CD4-positive, alpha-beta T cell treated with Interleukin-17A for 4 hours (primary cell): ENCODE measurements around the gene SYPL2.

Source experiments
- DNase-seq: peaks from one replicate; pipeline ENCODE4 v3.0.0-alpha.2; 2020; ENCODE audit warnings: mixed read lengths

Gene SYPL2

DNA sequence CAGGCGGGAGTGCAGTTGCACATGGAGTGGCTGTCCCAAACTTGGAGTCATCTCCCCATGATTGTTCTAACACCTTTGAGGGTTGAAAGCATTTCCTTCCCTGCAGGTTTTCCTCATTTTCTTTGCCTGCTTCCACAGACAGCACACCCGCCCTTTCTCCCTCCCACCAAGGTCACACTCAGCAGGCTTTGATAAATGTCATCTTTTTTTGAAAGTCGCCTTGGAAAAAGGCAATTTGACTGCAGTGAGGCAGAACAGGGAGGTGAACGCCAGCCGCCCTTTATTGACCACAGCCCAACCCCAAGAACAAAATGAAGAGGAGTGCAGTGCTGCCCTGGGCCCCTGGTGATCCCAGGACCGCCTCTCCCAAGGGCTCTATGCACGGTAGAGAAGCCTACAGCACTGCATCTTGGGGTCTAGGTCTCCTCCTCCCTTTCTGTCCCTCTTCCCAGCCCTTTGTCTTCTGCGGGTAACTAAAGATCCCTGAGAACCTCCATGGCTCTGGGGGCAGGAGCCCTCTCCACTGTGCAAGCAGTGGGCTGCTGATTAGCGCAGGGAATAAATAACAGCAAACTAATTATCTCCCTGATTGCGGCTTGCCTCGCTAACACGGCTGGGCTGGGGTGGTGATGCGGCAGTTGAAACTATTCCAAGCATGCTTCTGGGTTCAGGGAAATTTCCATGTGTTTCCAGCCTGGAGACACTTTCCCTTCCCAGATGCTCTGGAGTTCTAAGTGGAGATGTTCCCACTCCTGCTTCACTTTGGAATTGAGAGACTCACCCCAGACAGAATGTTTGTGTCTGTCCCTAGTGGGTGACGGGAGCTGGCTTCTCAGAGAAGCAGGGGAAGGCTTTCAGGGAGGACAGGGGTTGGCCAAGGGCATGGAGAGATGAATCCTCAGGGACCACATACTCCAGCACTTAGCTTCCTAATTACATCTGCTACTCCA lies 54.9 kb downstream of the SYPL2 start:
- DNase-seq, result no peak

DNA sequence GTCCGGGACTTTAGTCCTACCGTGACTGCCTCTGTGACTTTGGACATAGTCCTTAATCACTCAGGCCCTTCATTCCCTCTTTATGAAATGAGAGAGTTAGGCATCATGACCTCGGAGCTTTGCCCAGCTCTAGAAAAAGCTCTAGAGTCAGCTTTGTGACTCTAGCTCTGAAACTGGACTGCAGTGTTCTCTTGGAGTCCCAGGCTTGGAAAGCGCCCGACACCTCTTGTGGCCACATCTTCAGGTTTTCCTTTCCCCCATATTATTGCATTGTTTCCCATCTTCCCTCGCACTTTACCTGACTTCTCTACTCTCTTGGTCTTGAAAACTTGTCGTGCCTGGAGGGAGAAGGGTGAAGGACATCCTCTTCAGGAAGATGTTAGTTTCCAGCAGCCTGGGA lies 55.7 kb downstream of the SYPL2 start:
- no peak for DNase-seq

GRCh38 chr1:109523706-109524105 lies 57.4 kb downstream of the SYPL2 start:
- DNase-seq, result no peak

GRCh38 chr1:109527098-109527811 lies 60.9 kb downstream of the SYPL2 start:
- DNase-seq, result no peak

DNA sequence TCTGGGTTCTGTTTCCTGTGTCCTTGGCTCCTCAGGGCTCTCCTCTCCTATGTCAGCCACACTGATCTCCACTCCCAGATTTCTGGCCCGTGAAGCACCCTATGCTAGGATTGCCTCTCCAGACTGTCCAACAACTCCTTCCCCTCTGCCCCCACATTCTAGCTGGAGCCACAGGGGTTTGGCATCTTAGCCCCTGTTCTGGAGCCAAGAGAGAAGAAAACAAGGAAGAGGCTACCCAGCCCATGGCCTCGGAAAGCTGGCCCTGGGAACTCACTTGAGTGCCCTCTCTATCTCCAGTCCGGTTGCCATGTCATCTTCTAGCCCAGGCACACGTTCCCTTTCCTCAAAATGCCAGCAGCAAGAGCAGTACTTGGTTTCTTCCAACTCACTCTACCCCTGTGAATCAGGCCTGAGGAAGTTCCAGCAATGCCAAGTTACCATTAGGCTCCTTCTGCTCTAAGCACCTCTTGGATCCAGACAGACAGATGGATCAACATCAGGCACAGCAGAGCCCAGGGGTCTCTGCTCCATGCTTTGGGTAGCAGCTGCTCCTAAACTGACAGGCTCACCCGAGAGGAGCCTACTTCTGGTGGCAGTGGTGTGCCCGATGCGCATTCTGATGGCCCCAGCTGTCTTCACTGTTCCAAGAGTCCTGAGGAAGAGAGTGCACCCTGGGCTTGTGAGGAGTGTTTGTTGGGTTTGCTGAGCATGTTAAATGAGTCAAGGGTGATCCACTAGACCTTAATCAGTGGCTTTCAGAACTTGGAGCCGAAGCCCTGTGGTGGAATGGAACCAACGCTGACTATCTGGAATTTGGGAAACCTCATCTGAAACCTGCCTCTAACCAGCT lies 61.7 kb downstream of the SYPL2 start:
- no peak for DNase-seq

GRCh38 chr1:109528712-109529111 lies 62.4 kb downstream of the SYPL2 start:
- no peak for DNase-seq

GRCh38 chr1:109529881-109530456 lies 63.6 kb downstream of the SYPL2 start:
- DNase-seq, result no peak

GRCh38 chr1:109530457-109531087 lies 64.2 kb downstream of the SYPL2 start:
- no peak for DNase-seq

GRCh38 chr1:109531380-109531779 lies 65.0 kb downstream of the SYPL2 start:
- DNase-seq, result no peak
